Choroid plexus epithelial cell (primary cell): ENCODE measurements around the gene SLA2.

Experiments used
- DNase-seq: peaks from one replicate; pipeline ENCODE4 v3.0.0-alpha.2; 2010; ENCODE audit warnings: low read depth
- H3K4me3 ChIP-seq: 2 replicates; pipeline ENCODE4 v1.5.1; 2011; ENCODE audit warnings: low read depth, mild to moderate bottlenecking, control low read depth, low read length, moderate library complexity
- CTCF ChIP-seq: conservative IDR thresholded peaks from 2 replicates; pipeline ENCODE4 v1.5.1; 2011; ENCODE audit warnings: low read depth, mild to moderate bottlenecking, control low read depth, inconsistent platforms, low read length, moderate library complexity

The SLA2 gene

DNA sequence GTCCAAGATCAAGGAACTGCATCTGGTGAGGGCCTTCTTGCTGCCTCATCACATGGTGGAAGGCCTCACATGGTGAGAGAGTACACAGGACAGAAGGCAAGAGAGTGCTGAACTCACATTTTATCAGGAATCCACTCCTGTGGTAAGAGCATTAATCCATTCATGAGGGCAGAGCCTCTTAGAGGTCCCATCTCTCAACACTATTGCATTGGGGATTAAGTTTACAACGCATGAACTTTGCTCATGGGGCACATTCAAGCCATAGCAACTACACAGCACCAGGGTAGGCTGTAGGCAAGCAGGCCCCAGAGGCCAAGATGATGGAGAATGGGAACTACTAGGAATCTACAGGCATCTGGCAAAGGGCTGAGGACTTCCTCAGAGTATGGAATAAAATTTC lies 82.6 kb downstream of the SLA2 start:
- TF ChIP-seq CTCF, result no peak

DNA sequence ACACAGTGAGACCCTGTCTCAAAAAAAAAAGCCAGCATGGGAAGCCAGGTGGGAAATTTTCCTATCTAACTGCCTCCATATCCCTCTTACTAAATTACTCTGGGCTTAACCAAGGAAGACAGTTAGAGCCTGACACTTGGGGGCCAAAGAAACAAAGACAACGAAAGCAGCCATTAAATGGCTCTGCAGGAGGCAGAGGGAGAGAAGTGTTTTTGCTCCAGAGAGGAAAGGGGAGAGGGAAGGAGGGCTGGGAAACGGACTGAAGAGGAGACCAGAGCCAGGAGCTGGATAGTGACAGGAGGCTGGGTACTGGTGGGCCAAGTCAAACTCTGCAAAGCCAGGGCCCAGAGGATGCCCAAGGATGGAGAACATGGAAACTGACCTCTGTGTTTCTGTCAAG lies 83.3 kb downstream of the SLA2 start:
- no peak for TF ChIP-seq CTCF
- no peak overlapping the region for H3K4me3 ChIP-seq
- DNase-seq, result no peak

More for the DNA sequence above, 82.6 kb downstream of the SLA2 start:
- H3K4me3 ChIP-seq, result no peak overlapping the region
- DNase-seq, result no peak
